Left renal cortex interstitium (tissue), 4 donors: ENCODE data around the gene GPATCH11. TPM values are rescaled to one million over a fixed set of nuclear protein-coding genes. Genes with fewer than 3 reads are reported as not detected.

Experiments
- DNase-seq, 4 donors: peaks; one replicate each; pipeline ENCODE4 v3.0.0-alpha.2; 2013; ENCODE audit warnings: low read depth in 4 of 4, low spot score in 2 of 4, missing footprints in 1 of 4
- polyA plus RNA-seq, 4 donors: library from polyadenylated mRNA; unstranded; fragments of 120-200 nt; gene quantifications; one replicate each; pipeline ENCODE4 v1.2.1, GENCODE V29; 2013; ENCODE audit not compliant: insufficient read length in 4 of 4

The GPATCH11 gene
- polyA plus RNA-seq, 4 donors, result 8.7 to 11.2 (median 10.3) TPM

DNA sequence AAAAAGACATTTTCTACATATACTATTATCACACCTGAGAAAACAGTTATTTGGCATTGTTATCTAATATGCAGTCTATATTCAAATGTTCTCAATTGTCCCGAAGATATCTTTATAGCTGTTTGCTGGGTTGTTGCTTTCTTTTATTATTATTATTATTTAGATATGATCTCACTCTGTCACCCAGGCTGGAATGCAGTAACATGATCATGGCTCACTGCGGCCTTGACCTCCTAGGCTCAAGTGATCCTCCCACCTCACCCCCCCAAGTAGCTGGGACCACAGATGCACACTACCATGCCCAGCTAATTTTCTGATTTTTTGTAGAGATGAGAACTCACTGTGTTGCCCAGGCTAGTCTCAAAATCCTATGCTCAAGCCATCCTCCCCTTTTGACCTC, 19.9 kb downstream of the GPATCH11 start:
- no peak for DNase-seq

DNA sequence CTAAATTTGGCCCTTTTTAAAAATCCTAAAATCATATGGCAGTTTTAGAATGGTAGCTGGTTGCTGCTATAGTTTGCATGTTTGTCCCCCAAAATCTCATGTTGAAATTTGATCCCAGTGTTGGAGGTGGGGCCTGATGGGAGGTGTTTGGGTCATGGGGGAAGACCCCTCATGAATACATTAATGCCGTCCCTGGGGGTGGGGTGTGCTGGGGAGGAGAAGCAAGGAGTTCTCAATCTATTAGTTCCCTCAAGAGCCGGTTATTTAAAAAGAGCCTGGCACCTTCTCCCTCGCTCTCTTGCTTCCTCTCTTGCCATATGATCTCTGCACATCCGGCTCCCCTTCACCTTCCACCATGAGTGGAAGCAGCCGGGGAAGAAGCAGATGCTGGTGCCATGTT, 20.8 kb downstream of the GPATCH11 start:
- DNase-seq, result no peak

DNA sequence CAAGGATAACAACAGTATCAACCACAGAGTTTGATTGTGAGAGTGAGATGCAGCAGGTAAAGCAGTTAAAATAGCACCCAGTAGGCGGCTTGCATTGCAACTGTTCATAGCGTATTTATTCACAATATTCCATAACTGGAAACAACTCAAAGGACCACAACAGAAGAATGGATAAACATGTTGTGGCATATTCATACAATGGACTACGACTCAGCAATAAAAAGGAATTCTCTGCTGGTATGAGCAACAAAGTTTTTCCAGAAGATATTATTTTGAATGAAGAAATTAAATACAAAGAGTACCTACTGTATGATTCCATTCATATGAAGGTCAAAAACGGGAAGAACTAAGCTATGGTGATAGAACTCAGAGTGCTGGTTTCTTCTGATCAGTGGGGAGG, 25.2 kb downstream of the GPATCH11 start:
- no peak for DNase-seq

DNA sequence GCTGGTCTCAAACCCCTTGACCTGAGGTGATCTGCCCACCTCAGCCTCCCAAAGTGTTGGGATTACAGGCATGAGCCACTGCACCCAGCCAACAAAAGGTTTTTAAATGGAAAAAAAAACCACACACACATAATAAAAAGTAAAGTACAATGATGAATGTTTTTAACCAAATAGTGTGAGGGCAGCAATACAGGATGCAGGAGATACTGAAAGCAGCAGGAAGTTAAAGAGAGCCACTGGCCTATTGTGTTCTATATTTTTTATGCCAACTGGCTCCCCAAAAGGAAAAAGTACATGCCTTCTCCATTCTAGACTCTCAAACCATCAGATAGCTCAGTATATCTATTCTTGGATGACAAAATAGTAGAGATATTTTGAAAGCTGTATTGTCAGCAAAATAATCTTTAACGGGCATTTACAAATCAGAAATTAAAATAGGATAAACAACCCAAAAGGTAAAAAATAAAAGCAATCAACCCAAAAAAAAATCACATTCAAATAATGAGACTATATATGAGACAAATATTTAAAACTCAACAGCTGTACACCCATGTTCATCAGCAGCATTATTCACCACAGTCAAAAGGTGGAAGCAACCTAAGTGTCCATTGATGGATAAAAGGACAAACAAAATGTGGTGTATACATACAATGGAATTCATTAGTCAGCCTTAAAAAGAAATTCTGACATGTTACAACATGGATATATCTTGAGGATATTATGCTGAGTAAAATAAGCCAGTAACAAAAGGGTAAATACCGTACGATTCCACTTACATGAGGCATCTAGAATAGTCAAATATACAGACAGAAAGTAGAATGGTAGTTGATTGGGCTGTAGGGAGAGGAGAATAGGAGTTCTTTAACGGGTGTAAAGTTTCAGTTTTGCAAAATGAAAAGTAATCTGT, 26.2 kb downstream of the GPATCH11 start:
- DNase-seq, result no peak

DNA sequence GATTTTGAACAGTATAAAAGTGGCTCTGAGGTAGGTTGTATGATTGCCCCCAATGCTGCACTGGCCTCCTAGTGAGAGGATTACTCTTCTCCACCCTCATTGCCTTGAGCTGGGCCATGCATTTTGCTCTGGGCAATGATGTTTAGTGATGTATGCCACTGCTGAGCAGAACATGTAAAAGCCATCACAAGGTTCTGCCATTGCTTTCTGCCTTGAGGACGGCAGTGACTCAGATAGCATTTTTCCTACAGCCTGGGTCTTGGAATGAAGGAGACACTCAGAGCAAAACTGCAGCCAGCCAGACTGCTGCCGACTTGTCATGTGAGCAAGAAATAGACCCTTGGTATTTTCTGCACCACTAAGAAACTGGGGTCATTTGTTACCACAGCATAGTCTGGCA, 27.6 kb downstream of the GPATCH11 start:
- no peak for DNase-seq

DNA sequence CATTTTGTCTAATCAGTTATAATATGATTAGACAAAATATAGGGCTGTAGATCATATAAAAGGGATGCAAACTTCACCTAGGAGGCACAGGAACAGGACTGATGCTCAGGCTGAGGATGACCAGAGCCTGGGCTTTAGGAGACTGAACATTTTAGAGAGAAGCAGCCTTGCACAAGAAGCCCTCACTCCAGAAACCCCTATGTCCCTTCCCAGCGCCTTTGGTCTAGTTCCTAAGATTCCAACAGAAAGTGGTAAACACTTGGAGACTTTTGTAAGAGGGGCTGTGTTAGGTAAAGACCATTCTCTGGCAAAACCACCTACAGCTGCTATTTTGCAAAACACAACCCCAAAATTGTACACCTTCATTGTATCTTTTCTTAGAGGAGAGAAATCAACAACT, 33.2 kb downstream of the GPATCH11 start:
- no peak for DNase-seq

DNA sequence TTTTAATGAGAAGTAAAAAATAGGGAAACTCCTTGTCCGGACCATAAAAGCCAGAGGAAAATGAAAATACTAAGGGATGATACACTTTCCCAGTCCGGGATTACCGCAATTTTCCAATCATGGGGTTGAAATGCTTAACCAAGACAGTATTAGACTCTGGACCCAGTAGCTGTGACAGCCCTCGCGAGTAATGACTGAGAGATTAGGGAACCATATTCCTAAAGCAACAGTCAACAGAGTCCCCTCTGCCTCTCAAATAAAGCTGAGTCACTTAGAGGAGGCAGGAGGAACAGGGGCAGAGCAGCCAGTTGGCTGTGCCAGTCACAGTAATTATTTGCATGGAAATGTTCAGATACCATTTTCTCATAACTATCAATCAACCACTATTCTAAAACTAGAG, 34.8 kb downstream of the GPATCH11 start:
- no peak for DNase-seq

DNA sequence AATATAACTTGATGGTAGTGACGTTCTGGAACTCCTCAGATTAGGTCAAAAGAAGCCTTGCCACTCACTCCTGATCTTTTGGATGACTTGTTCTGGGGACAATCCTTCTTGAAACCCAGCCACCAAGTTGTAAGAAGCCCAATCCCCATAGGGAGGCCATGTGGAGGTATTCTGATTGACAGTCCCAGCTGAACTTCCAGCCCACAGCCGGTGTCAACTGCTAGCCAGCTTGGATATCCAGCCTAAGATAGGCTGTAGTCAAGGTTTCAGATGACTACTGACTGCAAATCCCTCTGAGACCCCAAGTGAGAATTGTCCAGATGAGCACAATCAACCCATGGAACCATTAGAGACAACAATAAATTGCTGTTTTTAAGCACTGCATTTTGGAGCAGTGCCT, 41.1 kb downstream of the GPATCH11 start:
- no peak for DNase-seq

DNA sequence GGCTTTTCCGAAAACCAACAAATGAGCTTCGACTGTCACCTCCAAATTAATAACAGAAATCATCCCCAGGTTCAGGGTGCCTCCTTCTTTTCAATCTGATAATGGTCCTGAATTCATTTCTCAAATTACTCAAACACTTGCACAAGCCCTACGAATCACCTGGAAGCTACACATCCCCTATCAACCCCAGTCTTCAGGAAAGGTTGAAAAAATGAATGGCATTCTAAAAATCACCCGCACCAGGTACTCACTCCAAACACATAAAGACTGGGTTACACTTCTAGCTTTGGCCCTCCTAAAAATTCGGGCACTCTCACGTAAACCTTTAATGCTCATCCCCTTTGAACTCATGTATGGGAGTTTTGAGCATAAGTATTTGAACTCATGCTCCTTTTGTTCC, 48.6 kb downstream of the GPATCH11 start:
- no peak for DNase-seq

DNA sequence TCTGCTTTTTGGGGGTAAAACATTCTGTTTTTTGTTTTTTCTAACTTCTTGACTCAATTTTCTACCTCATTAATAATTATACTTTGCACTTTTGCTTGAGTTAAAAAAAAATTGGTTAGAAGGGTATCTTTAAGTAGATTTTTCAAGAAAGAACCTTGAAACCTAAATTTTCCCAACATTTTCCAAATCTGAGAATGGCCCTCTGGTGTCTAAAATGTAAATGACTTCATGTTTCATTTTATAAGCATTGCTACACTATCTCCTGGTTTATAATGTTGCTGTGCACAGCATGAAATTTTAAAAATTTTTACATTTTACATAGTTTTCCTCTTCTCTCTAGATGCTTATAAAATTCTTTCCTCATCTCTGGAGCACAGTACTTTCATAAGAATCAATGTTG, 58.2 kb downstream of the GPATCH11 start:
- DNase-seq, result no peak

DNA sequence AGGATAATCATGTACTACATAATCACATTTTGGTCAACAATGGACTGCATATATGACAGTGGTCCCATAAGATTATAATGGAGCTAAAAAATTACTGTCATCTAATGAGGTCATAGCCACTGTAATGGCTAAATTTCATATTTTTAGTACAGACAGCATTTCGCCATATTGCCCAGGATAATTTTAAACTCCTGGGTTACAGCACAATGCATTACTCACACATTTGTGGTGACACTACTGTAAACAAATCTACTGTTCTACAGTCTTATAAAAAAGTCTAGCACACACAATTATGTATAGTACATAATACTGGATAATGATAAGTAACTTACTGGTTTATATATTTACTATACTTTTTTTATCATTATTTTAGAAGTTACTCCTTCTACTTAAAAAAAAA, 59.7 kb downstream of the GPATCH11 start:
- DNase-seq, result no peak

DNA sequence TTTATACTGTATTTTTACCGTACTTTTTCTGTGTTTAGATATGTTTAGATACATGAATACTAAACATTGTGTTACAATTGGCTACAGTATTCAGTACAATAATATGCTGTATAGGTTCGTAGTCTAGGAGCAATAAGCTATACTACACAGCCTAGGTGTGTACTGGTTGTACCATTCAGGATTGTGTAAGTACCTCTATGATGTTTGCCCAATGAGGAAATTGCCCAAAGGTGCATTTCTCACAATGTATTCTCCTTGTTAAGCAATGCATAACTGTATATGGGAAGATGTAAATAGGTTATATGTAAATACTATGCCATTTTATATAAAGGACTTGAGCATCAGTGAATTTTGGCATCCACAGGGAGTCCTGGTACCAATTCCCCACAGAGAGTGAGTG, 61.7 kb downstream of the GPATCH11 start:
- no peak for DNase-seq

DNA sequence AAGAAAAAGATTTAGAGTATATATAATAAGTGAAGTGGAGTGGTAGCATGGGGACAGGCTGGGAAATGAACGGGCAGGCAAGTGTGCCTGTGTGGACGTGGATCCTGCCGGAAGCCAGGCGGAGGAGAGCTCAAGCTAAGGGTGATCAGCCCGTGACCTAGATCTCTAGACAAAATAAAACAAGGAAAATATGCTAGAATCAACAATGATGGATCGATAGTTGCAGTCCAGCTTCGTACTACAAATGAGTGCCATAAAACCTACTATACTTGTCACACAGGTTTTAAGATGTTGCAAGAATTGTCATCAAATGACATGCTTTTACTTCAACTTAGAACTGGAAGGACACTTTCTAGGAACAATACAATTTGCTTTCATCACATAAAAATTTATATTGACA, 64.0 kb downstream of the GPATCH11 start:
- DNase-seq, result no peak

Other genes with a start within 250 kb of the GPATCH11 start
- gene STRN, start 118.0 kb upstream of the GPATCH11 start, polyA plus RNA-seq, result 10 to 100 TPM; 19.0 to 22.6 (median 21.5) TPM
- gene HEATR5B, start 146 bp upstream of the GPATCH11 start, polyA plus RNA-seq, result 10 to 100 TPM; 18.3 to 25.9 (median 22.9) TPM
- 10 to 100 TPM; 31.1 to 38.9 (median 32.9) TPM for gene EIF2AK2, start 72.5 kb downstream of the GPATCH11 start, polyA plus RNA-seq
- not detected for gene SULT6B1, start 104.2 kb downstream of the GPATCH11 start, polyA plus RNA-seq
- 10 to 100 TPM; 47.7 to 65.8 (median 57.8) TPM for gene CEBPZOS, start 112.0 kb downstream of the GPATCH11 start, polyA plus RNA-seq
- gene CEBPZ, start 147.1 kb downstream of the GPATCH11 start, polyA plus RNA-seq, result 10 to 100 TPM; 70.3 to 95.6 (median 84.5) TPM
- 10 to 100 TPM; 15.6 to 32.5 (median 29.5) TPM for gene NDUFAF7, start 147.1 kb downstream of the GPATCH11 start, polyA plus RNA-seq
- 10 to 100 TPM; 43.9 to 54.9 (median 50.4) TPM for gene PRKD3, start 240.3 kb downstream of the GPATCH11 start, polyA plus RNA-seq